IMR-90 (cell line): ENCODE measurements around the gene C11orf97.
A peak's percentile ranks its signal among the peaks of the same experiment; 100 is the strongest.

Experiments
- MAFK ChIP-seq: IDR thresholded peaks from 2 replicates; pipeline ENCODE4 v1.6.1; 2012; ENCODE audit warnings: low read depth, low read length, improper control_type of control experiment
- MXI1 ChIP-seq: IDR thresholded peaks from 2 replicates; pipeline ENCODE4 v1.6.1; 2012; ENCODE audit warnings: low read depth, mild to moderate bottlenecking, low read length, moderate library complexity, borderline replicate concordance
- POLR2A ChIP-seq: IDR thresholded peaks from 2 replicates; pipeline ENCODE4 v1.6.1; 2012; ENCODE audit warnings: mild to moderate bottlenecking, low read depth, low read length
- RCOR1 ChIP-seq: IDR thresholded peaks from 2 replicates; pipeline ENCODE4 v1.6.1; 2012; ENCODE audit warnings: mild to moderate bottlenecking, low read length, improper control_type of control experiment; ENCODE audit not compliant: insufficient replicate concordance
- SMC3 ChIP-seq: fragments of 150-350 bp; IDR thresholded peaks from 2 replicates; pipeline ENCODE4 v1.6.1; 2016; ENCODE audit warnings: low read depth, mild to moderate bottlenecking, antibody characterized with exemption, low read length, moderate library complexity
- TF ChIP-seq, protein P1 (sequence below): conservative IDR thresholded peaks from 2 replicates; pipeline ENCODE4 v1.5.1; 2012; ENCODE audit warnings: mild to moderate bottlenecking, low read depth, low read length, improper control_type of control experiment

DNA sequence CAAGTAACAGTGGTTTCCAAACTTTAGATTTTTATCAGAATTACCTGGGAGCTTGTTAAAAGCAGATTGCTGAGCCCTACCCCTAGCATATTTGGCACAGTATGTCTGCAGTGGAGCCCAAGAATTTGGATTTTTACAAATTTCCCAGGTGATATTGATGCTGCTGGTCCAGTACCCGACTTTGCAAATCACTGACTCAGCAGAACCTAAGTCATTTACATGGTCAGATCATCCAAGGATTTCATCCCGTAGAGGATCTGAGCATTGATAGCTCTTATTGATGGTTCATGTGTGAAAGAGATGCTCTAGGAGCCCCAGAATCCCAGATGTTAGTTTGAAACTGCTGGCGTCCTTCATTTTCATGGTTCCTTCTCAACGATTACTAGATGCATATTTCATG is 6.0 kb downstream of the C11orf97 start:
- TF ChIP-seq MXI1, result no peak
- TF ChIP-seq, protein P1, sequence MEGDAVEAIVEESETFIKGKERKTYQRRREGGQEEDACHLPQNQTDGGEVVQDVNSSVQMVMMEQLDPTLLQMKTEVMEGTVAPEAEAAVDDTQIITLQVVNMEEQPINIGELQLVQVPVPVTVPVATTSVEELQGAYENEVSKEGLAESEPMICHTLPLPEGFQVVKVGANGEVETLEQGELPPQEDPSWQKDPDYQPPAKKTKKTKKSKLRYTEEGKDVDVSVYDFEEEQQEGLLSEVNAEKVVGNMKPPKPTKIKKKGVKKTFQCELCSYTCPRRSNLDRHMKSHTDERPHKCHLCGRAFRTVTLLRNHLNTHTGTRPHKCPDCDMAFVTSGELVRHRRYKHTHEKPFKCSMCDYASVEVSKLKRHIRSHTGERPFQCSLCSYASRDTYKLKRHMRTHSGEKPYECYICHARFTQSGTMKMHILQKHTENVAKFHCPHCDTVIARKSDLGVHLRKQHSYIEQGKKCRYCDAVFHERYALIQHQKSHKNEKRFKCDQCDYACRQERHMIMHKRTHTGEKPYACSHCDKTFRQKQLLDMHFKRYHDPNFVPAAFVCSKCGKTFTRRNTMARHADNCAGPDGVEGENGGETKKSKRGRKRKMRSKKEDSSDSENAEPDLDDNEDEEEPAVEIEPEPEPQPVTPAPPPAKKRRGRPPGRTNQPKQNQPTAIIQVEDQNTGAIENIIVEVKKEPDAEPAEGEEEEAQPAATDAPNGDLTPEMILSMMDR, result no peak
- no peak for TF ChIP-seq SMC3
- no peak for TF ChIP-seq POLR2A
- TF ChIP-seq MAFK, result peak; percentile 91
- no peak for TF ChIP-seq RCOR1
